Stimulated activated CD4-positive, alpha-beta T cell treated with anti-CD3 and anti-CD28 coated beads, Interleukin-1b, Interleukin-23, amount 100 ng/mL, for 48 hours (primary cell): Measurements from ENCODE around the gene TMEM260.
"Not testable (repeated sequence)": the region's sequence is repeated elsewhere in the genome, so short reads cannot be mapped to it uniquely, and the experiment has no call there.

Experiments
- DNase-seq: peaks from one replicate; pipeline ENCODE4 v3.0.0-alpha.2; 2020

The TMEM260 gene

DNA sequence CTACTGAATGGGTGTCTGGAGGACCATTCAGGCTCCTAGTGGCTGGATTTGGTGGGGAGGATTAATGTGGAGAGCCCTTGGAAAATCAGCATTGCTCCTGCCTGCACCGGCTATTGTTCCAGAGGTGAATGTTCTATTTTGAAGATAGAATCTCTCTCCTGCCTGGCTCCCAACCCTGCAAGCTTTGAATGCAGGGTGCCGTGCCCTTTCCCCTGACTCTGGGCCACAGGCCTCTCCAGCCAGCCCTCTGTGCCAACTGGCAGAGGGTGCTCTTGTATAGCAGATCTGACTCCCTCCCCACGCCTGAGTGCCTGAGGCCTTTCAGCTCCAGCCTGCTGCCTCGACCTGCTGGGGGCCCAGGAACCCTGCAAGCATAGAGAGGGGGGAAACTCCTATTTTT lies 106.8 kb downstream of the TMEM260 start:
- DNase-seq: no peak

GRCh38 chr14:56687123-56687522 lies 107.5 kb downstream of the TMEM260 start:
- DNase-seq: no peak

DNA sequence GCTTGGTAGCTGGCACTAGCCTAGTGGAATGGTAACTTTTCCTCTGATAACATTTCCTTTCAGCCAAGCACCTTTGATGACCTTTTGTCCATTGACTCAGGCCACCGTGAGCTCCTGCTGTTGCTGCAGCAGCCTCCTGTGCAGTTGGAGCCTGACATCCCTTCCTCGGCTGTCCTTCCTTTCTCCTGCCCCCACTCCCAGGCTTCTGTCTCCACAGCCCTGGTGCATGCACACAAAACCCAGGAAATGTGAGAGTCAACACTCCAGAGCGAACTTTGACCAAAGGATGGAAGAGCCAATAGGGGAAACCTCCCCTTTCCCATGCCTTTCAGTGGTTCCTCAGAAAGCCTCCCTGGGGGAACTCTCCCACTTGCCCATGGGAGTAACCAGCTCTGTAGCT lies 115.0 kb downstream of the TMEM260 start:
- no peak for DNase-seq

DNA sequence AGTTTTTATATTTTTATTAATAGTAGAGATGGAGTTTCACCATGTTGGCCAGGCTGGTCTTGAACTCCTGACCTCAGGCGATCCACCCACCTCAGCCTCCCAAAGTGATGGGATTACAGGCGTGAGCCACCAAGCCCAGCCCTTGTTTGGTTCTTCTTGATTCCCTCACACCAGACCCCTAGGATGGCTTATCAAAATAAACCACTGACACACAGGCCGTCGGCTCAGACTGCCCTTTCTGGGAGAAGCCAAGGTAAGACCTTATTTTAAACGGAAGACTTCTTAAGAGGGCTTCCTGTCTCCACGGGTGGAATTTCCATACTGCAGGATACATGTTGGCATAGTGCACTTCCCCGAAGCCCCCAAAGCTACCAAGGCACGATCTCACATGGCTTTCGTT lies 115.6 kb downstream of the TMEM260 start:
- DNase-seq: not testable (repeated sequence)
